Ovary (tissue), 9 donors: ENCODE data around the gene APH1A. TPM values are rescaled to one million over a fixed set of nuclear protein-coding genes. Genes with fewer than 3 reads are reported as not detected.
"Not testable (repeated sequence)": the region's sequence is repeated elsewhere in the genome, so short reads cannot be mapped to it uniquely, and the experiment has no call there.

Source experiments
- DNase-seq, 5 donors: peaks; one replicate each; pipeline ENCODE4 v3.0.0-alpha.2; 2019 to 2020
- H3K27ac ChIP-seq, 2 donors: fragments of 200-600 bp; one replicate each; pipeline versions ENCODE4 v1.5.1 to v1.8.0; 2019 to 2022
- H3K27me3 ChIP-seq: fragments of 200-600 bp; one replicate; pipeline ENCODE4 v1.8.0; 2022
- H3K36me3 ChIP-seq: fragments of 200-600 bp; sonication (generic); one replicate; pipeline ENCODE4 v1.5.1; 2019
- H3K4me1 ChIP-seq: one replicate; pipeline ENCODE4 v1.8.1; 2013; ENCODE audit warnings: mild to moderate bottlenecking, moderate library complexity; ENCODE audit not compliant: insufficient read depth
- H3K4me3 ChIP-seq: fragments of 200-600 bp; sonication (generic); one replicate; pipeline ENCODE4 v1.5.1; 2017
- H3K9me3 ChIP-seq, 2 donors: fragments of 200-600 bp in 1 of 2; sonication (generic) in 1 of 2; one replicate each; pipeline versions ENCODE4 v1.5.1 to v1.8.1; 2013 to 2019; ENCODE audit warnings: mild to moderate bottlenecking in 1 of 2, moderate library complexity in 1 of 2
- CTCF ChIP-seq, 3 donors: fragments of 450-650 bp in 2 of 3; fragments of 200-600 bp in 1 of 3; IDR thresholded peaks; one replicate each; pipeline versions ENCODE4 v1.5.1 to v1.8.0; 2016 to 2022; ENCODE audit warnings: antibody characterized with exemption in 3 of 3, mild to moderate bottlenecking in 1 of 3
- EP300 ChIP-seq: sonication (generic); formaldehyde crosslinking; IDR thresholded peaks from one replicate; pipeline ENCODE4 v1.6.1; 2017; ENCODE audit warnings: antibody characterized with exemption
- POLR2A ChIP-seq: fragments of 450-650 bp; IDR thresholded peaks from one replicate; pipeline ENCODE4 v1.6.1; 2017; ENCODE audit warnings: antibody characterized with exemption, mild to moderate bottlenecking, moderate library complexity
- WGBS, 3 donors: extraction: QIAGEN DNeasy Blood & Tissue Kit in 1 of 3; methylation state at CpG; one replicate each; pipeline versions ENCODE4 v1.1.5 to v1.1.7; 2013 to 2017; 5-methylcytosine and 5-hydroxymethylcytosine counted together
- intact Hi-C, 4 donors: fragments of 100-400 bp; cut with DNase I; formaldehyde crosslinking; loops; one replicate each; pipeline versions ENCODE4 v1.11.0 to v1.15.1; 2022 to 2023
- polyA plus RNA-seq, 2 donors: library from polyadenylated mRNA; stranded (reverse); fragments of 200-250 nt in 1 of 2; fragments of 350-450 nt in 1 of 2; fragmentation: Illumina TruSeq in 1 of 2; extraction: RNeasy Lipid Tissue Mini Kit (QIAGEN cat#74804) in 1 of 2; gene quantifications; one replicate each; pipeline ENCODE4 v1.2.3, GENCODE V29; 2013 to 2014
- total RNA-seq, 7 donors: library from RNA; depleted of rRNA in 2 of 7; stranded (reverse); fragments of >200 nt in 2 of 7; fragmentation: NEBNext Ultra II Directional in 3 of 7; extraction: Animal tissue kit (Norgen Biotek cat#: 25700) in 3 of 7; gene quantifications; one replicate each; pipeline versions ENCODE4 v1.1.0 to v1.2.4, GENCODE V29; 2016 to 2023
- donor health status: DM: no; HTN: no; CAD: no; lungs with moderate emphysema.
- donor health status: DM: no; HTN: no; CAD: no.
- donor health status: Bipolar disorder and iron deficiency.
- donor health status: DM: yes; HTN: yes; CAD: no.
- donor health status: DM: no; HTN: no; CAD: no.
- donor health status: DM: yes; HTN: yes; CAD: no.

Gene APH1A
- total and polyA plus RNA-seq, 9 donors, result 80.0 to 151 (median 116) TPM

DNA sequence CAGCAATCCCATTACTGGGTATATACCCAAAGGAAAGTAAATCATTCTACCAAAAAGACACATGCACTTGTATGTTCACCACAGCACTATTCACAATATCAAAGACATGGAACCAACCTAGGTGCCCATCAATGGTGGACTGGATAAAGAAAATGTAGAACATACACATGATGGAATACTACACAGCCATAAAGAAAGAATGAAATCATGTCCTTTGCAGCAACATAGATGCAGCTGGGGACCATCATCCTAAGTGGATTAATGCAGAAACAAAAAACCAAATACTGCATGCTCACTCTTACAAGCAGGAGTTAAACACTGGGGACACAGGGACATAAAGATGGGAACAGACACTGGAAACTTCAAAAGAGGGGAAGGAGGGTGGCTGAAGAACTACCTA, 41.6 kb downstream of the APH1A start:
- H3K4me3 ChIP-seq, result no peak overlapping the region
- intact Hi-C loops, result no loop called here
- no peak overlapping the region for H3K27ac ChIP-seq
- TF ChIP-seq EP300, result no peak
- TF ChIP-seq POLR2A, result no peak
- TF ChIP-seq CTCF (IDR thresholded peaks at IDR 0.05), result no peak
- H3K36me3 ChIP-seq, result no peaks in the 10 kb centered on the region
- H3K9me3 ChIP-seq, result no peaks in the 10 kb centered on the region
- no peaks in the 10 kb centered on the region for H3K4me1 ChIP-seq
- DNase-seq, result no peak
- no peaks in the 10 kb centered on the region for H3K27me3 ChIP-seq

GRCh38 chr1:150226486-150226885, 42.3 kb downstream of the APH1A start:
- Histone ChIP-seq H3K27me3 (no peaks in the 10 kb centered on the region), H3K4me3 (no peak overlapping the region), H3K4me1 (no peaks in the 10 kb centered on the region), H3K27ac (no peak overlapping the region), H3K36me3 (no peaks in the 10 kb centered on the region), H3K9me3 (no peaks in the 10 kb centered on the region)
- 85 to 96% (median 88%) methylated on average over 2 of the region's 2 CpGs for WGBS, 3 donors
- DNase-seq, result no peak
- TF ChIP-seq POLR2A (no peak), CTCF (IDR thresholded peaks at IDR 0.05) (no peak), EP300 (no peak)
- intact Hi-C loops, result no loop called here

DNA sequence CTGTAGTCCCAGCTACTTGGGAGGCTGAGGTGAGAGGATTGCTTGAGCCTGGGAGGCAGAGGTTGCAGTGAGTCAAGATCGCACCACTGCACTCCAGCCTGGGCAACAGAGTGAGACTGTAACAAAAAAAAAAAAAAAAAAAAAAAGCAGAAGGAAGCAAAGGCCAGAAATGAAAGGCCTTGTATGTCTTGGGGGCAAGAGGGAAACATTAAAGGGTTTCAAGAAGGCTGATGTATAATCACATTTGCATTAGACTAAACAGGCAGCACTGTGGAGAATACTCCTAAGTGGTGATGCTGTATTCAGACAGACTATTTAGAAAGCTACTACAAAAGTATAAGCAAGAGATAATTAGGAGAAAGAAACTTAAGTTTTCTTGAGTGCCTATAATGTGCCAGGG, 43.3 kb downstream of the APH1A start:
- no peak for DNase-seq
- 93 to 100% (median 100%) methylated on average over 1 of the region's 1 CpG for WGBS, 3 donors
- Histone ChIP-seq H3K27ac (no peak overlapping the region), H3K4me1 (no peaks in the 10 kb centered on the region), H3K27me3 (no peaks in the 10 kb centered on the region), H3K4me3 (no peak overlapping the region), H3K9me3 (no peaks in the 10 kb centered on the region), H3K36me3 (no peaks in the 10 kb centered on the region)
- TF ChIP-seq EP300, result no peak
- TF ChIP-seq POLR2A, result no peak
- TF ChIP-seq CTCF (IDR thresholded peaks at IDR 0.05), result no peak
- intact Hi-C loops, result no loop called here

DNA sequence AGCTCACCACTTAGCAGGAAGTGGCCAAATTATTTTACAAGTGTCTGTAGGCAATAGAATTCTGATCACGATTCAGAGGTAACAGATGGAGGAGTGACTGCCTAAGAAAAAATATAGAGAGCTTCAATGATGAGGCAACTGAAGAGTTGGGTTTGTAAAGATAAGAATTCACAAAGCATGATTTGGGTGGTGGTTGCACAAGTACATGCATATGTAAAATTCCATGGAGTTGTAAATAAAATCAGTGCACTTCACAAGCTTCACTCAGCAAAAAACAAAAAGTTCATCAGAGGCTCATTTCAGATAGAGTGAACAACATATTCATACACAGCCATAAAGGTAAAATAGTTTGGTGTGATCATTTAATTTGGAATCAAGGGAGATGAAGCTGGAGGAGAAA, 43.8 kb downstream of the APH1A start:
- no peaks in the 10 kb centered on the region for H3K27me3 ChIP-seq
- DNase-seq, result no peak
- H3K4me3 ChIP-seq, result no peak overlapping the region
- no peaks in the 10 kb centered on the region for H3K9me3 ChIP-seq
- WGBS, 3 donors, result 90 to 95% (median 93%) methylated on average over 1 of the region's 1 CpG
- TF ChIP-seq EP300 (no peak), CTCF (IDR thresholded peaks at IDR 0.05) (no peak), POLR2A (no peak)
- no peak overlapping the region for H3K27ac ChIP-seq
- no peaks in the 10 kb centered on the region for H3K36me3 ChIP-seq
- no peaks in the 10 kb centered on the region for H3K4me1 ChIP-seq
- intact Hi-C loops, result no loop called here

DNA sequence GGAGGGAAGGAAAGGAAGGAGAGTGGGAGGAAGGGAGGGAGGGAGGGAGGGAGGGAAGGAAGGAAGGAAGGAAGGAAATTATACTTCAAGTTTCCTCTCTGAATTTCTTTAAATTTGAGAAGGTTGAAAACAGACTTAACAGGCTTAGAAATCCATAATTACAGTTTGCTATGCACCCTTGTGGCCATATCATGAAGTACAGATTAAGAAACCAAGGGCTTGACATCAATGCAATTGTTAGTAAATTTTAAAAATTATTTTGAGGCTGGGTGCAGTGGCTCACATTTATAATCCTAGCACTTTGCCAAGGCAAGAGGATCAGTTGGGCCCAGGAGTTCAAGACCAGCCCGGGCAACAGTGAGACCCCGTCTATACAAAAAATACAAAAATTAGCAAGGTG, 47.3 kb downstream of the APH1A start:
- intact Hi-C loops, result no loop called here
- Histone ChIP-seq H3K36me3 (no peaks in the 10 kb centered on the region), H3K27ac (no peak overlapping the region), H3K4me1 (no peaks in the 10 kb centered on the region), H3K4me3 (no peak overlapping the region), H3K9me3 (no peaks in the 10 kb centered on the region), H3K27me3 (no peaks in the 10 kb centered on the region)
- 81 to 89% (median 83%) methylated on average over 2 of the region's 2 CpGs for WGBS, 3 donors
- TF ChIP-seq EP300, result no peak
- DNase-seq, result no peak

DNA sequence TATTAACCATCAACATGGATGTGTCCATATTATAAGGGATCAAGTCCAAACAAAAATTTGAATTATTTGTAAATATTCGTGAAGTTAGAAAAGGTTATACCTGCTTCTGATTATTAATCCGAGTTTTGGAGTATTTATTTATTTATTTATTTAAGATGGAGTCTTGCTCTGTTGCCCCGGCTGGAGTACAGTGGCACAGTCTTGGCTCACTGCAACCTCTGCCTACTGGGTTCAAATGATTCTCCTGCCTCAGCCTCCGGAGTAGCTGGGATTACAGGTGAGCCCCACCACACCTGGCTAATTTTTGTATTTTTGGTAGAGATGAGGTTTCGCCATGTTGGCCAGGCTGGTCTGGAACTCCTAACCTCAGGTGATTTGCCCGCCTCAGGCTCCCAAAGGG, 53.0 kb downstream of the APH1A start:
- DNase-seq, intact Hi-C loops, H3K27ac ChIP-seq, H3K27me3 ChIP-seq, H3K36me3 ChIP-seq, H3K4me3 ChIP-seq, H3K9me3 ChIP-seq, H3K4me1 ChIP-seq: not testable (repeated sequence)
- 90 to 92% (median 91%) methylated on average over 6 of the region's 6 CpGs for WGBS, 3 donors
